GM12874 (cell line): ENCODE results near the gene IL12A.
A peak's percentile ranks its signal among the peaks of the same experiment; 100 is the strongest.

Experiments
- CTCF ChIP-seq: IDR thresholded peaks from 2 replicates; pipeline ENCODE4 v1.5.1; 2011; ENCODE audit warnings: low read depth, mild to moderate bottlenecking, control low read depth, low read length, moderate library complexity; ENCODE audit not compliant: insufficient read depth

Gene IL12A

GRCh38 chr3:159978353-159978752, 10.3 kb upstream of the IL12A start:
- no peak for TF ChIP-seq CTCF

GRCh38 chr3:159978918-159979703, 9.5 kb upstream of the IL12A start:
- no peak for TF ChIP-seq CTCF

GRCh38 chr3:159982442-159982974, 6.1 kb upstream of the IL12A start:
- no peak for TF ChIP-seq CTCF

- TF ChIP-seq CTCF = peak; percentile 21; the same call in 1 of the 2 replicates
Observed at GRCh38 chr3:159987291-159987711, 1.3 kb upstream of the IL12A start.

- no peak for TF ChIP-seq CTCF
Observed at GRCh38 chr3:159989973-159990846, 1.6 kb downstream of the IL12A start.

GRCh38 chr3:159991591-159991990, 3.0 kb downstream of the IL12A start:
- TF ChIP-seq CTCF = no peak

- no peak for TF ChIP-seq CTCF
Observed at GRCh38 chr3:159992589-159992988, 4.0 kb downstream of the IL12A start.
